ENCODE data around the gene PITRM1.

GRCh38 chr10:3169673-3170072 lies 2.9 kb downstream of the PITRM1 start:
- no peak for TF ChIP-seq CTCF (IDR thresholded peaks at IDR 0.05; ENCODE audit: borderline replicate concordance, extremely low read depth, low read length, poor library complexity, severe bottlenecking)
- no peak for TF ChIP-seq EZH2 (IDR thresholded peaks at IDR 0.05; ENCODE audit: borderline replicate concordance, low read depth, low read length, severe bottlenecking)

Measured in DND-41 (cell line).